ENCODE measurements around the gene LGMN.

The LGMN gene

DNA sequence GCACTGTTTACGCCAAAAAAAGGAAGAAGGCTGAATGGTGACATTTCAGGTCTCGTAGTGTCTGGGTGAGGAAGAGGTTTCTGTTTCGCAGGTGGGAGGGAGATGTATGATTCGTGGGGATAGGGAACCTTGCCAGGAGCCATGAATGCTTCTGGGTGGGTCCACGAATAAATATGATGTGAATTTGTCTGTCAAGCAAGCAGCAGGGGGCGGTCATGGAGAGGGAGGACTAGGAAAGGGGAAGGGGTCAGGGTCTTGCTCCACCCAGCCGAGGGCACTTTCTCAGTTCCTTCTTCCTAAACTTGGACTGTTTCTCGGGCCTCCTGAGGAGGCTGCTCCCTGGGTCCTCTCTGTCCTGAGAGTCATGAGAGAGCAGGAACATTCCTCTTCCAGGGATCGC is 72.5 kb downstream of the LGMN start:
- no peak for DNase-seq (ENCODE audit: low read depth)

DNA sequence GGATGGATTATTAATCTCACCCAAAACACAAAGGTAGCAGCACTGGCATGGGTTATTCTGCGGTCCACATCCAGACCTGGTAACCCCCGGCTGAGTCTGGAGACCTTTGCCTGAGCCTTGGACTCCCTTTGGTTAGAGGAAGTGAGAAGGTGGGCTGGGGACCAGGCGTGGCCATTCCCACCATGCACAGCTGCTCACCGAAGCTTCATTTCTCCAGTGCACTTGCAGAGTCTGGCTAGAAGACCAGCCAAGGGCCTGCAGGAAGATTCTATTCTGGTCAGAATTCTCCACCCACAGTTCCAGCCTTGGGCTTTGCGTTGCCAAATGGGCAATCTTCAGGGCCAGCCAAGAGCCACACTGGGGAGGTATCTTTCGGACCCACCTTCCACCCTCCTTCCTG is 73.0 kb downstream of the LGMN start:
- no peak for DNase-seq (ENCODE audit: low read depth)

DNA sequence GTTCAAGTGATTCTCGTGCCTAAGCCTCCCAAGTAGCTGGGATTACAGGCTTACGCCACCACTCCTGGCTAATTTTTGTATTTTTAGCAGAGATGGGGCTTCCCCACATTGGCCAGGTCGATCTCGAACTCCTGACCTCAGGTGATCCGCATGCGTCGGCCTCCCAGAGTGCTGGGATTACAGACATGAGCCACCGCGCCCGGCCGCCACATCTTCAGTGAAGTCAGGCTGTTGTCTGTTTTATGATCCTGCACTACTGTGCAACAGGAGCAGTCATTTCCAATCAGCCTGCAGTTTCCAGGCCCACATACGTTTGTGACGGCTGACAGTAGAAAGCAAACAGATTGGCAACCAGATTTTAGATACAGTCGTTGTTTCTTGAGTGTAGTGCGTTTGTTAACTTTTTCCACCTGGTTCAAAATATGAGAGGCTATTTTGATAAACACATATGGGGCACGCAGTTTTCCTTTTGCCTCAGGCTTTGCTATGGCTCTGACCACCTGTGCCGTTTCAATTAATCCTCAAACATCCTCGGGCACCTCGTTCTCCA is 74.8 kb downstream of the LGMN start:
- no peak for DNase-seq (ENCODE audit: low read depth)

DNA sequence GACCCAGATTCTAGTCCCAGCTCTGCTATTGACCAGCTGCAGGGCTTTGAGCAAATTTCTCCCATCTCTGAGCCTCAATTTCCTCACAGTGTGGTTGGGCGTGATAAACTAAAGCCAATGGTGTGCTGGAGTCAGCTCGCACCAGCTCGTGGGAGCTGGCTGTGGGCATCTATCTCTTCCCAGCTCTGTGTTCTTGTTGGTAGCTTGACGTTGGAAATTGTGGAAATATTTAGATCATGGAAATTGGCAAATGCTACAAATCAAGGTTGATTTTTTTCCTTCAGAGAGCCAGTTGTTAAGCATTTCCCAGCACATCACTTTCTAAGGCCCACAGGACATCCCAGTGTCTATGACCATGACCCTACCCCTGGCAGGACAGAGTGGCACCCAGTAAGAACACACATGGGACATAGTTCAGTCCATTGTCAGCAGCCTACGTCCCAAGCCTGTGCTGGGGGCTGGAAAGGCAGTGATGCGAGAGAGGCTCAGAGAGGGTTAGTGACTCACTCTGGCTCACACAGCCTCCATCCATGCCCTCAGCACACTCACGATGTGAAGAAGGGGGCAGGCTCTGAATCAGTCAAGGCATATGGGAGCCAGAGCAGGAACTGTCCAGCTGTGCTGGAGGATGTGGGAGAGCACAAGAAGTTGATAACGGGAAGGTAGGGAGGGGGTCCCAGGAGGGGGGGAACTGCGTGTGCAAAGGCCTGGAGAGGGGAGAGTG is 77.6 kb downstream of the LGMN start:
- no peak for DNase-seq (ENCODE audit: low read depth)

DNA sequence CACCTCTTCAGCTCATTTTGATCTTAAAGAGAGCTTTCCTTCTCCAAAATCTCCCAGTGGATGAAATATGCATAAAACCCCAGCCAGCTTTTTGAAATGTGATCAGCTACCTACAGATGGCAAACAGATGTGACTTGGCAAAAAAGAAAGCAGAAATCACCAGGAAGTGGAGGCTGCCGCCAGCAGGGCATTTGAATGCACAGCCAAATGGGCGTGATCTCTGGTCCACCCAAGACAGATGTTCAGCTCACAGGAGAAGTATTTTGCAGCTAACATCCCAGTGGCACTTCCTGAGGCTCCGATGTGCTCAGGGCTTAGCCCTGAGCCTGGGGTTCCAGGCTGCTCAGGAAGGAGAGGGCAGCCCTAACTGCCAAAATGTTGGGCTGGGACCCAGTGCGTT is 78.3 kb downstream of the LGMN start:
- no peak for DNase-seq (ENCODE audit: low read depth)

DNA sequence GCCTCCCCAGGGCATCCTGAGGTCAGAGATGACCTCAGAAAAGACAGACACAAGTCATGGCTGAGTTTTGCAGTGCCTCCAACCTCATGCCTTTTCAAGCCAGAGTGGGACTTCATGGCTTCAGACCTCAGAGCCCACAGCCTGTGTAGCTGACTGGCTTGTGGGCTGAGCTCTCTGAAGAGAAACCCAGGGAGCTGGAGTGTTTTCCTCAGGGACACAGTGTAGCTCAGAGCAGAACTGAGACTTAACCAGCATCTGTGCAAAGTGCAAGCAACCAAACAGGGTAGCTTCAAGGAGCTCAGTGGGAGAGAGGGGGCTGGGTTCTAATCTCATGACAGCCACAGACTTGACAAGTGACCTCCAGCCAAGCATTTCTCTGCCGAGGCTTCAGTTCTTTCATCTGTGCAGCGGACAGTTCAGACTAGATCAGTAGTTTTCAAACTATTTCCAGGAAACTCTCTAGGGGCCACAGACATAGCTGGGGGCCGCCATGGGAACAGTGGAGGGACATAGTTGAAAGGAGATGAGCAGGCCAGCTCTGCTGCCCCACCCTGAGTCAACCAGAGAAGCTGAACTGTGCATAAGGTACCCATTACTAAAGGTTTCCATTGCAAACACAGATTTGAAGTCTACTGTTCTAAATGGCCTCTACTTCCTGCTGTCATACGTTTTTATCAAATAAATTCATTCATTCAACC is 80.0 kb downstream of the LGMN start:
- no peak for DNase-seq (ENCODE audit: low read depth)

DNA sequence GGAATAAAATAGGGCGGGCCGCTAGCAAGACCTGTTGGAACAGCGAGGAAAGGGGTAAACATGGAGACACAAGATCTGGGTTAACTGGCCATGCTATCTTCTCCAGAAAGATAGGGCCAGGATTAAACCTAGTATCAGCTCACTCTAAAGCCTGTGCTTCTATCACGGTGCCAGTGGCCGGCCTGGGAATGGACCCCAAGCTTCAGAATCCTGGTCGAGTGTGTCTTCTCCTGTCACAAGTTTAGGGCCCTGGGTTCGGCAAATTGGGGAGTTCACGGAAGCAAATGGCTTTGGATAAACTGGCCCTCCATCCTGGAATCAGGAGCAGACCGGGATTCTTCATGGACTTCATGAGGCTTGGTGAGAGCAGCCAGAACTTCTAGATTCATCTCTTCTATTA is 82.2 kb downstream of the LGMN start:
- no peak for DNase-seq (ENCODE audit: low read depth)

DNA sequence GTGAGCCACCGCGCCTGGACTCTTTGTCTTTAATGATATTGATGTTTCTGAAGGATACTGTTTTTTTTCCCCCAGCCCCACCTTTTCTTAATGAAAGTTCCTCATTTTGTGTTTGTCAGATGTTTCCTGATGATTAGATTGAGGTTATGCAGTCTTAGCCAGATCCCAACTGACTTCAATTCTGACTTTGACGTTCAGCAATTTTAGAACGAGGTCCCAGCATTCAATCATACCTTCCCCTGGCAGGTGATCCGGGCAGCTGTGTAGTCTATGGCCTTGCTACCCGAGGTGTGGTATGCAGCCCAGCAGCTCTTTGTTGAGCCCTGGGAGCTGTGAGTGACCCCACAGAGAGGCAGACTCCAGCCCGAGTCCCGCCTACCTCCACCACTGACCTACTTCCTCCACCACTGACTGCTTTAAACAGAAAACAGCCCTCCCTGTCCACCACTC is 82.7 kb downstream of the LGMN start:
- DNase-seq (ENCODE audit: low read depth) = no peak

DNA sequence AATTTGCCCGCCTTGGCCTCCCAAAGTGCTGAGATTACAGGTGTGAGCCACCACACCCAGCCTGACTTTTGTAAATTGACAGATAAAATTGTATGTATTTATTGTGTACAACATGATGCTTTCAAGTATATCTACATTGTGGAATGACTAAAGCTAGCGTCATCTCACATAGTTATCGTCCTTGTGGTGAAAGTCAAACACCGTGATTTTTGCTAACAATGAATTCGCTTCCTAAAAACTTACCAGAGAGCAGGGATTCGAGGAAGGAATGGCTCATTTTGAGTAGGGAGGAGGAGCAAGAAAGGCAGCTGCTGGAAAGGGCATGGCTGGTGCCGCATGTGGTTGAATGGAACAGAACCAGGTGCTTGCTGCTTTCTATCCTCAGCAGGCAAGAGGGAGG is 85.4 kb downstream of the LGMN start:
- no peak for DNase-seq (ENCODE audit: low read depth)

DNA sequence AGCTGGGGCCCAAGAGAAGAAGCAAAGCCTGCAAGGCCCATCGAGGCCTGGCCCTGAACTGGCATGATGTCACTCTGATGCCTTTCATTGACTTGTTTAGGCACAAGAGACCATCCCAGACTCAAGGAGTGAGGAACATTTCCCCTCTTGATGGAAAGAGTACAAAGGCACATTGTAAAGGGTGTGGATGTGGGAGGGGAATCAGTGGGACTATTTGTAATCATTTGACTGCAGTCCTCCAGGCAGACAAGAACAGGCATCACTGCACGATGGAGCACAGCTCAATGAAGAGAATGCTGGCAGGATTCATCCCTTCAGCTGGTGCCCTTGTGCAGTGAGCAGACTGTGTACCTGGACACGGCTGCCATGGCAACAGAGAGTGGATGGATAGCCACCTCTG is 87.9 kb downstream of the LGMN start:
- no peak for DNase-seq (ENCODE audit: low read depth)

DNA sequence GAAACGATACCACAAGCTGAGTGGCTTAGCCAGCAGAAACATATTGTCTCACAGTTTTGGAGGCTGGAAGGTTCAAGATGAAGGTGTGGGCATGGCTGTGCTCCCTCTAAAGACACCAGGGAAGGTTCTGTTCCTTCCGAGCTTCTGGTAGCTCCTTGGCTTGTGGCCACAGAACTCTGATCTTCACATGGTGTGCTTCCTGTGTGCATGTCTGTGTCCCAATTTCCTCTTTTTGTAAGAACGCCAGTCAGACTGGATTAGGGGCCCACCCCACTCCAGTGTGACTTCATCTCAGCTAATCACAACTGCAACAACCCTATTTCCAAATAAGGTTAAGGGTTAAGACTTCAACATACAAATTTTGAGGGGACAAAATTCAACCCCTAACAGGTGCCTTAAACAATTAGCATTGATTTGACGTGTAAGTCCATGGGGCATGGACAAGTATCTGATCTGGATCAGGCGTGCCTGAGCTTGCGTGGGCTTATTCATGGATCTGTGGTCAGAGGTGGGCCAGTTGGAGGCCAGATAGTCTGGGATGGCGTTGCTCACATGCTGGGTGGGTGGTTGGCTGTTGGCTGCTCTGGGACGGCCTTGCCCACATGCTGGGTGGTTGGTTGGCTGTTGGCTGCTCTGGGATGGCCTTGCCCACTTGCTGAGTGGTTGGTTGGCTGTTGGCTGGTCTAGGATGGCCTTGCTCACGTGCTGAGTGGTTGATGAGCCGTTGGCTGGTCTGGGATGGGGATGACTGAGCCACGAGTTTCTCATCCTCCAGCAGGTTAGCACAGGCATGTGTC is 88.5 kb downstream of the LGMN start:
- no peak for DNase-seq (ENCODE audit: low read depth)

DNA sequence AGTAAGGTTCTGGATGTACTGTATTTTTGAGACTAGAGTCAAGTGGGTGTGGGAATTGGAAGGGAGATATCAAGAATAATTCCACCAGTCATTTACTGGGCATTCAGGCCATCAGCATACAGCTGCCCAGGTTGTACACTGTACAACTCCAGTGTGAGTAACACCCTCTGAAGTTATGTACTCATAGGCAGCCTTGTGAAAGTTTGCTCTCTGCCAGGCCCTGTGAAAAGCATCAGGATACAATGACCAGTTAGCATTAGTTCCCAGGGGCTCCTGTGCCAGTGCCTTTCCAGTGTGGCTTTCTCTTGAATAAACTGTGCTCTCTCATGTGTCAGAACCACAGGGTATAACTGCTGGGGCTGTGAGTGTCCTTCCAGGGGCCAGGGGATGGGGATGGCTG is 89.7 kb downstream of the LGMN start:
- DNase-seq (ENCODE audit: low read depth) = no peak

DNA sequence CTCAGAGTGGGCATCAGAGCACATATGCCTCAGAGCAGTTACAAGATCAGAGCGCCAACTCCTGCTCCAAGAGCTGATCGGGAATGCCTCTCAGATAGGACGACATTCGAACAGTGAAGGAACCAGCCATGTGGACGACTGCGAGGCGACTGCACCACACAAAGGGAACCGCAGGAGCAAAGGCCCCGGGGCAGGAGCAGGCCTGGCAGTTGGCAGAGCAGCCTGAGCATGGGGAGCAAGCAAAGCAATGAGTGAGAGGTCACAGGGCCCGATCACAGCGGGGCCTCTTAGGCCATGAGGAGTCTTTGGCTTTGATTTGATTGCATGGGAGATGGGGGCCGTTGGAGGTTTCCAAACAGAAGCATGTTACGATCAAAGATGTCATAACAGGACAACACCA is 90.3 kb downstream of the LGMN start:
- no peak for DNase-seq (ENCODE audit: low read depth)

DNA sequence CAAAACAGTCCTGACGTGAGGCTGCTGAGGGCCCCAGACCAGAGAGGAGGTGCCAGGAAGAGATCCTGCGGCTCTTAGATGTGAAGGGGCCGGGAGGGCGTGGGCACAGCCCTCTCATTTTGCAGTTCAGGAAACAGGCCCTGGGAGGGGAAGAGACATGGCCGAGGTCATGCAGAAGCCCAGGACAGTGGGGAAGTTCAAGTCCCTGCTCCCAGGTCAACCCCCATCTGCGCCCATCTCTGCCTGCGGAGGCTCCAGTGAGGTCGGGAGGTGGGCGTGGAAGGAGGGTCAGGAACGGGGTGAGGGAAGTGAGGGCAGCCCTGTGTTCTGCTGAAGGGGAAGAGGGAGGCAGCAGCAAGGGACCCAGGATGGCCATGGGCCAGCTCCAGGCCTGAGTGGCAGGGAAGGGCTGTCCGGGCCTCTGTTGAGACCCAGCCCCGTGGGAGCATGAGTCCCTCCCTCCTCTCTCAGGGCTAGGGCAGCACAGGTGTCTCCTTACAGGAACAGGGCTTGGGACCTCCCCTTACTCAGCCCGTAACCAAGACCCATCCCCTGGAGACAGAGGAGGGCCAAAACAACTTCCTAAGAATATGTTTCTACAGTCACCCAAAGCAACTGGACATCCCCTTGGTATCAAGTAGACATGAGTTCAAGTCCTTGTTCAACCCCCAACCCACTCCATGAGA is 90.8 kb downstream of the LGMN start:
- DNase-seq (ENCODE audit: low read depth) = no peak

DNA sequence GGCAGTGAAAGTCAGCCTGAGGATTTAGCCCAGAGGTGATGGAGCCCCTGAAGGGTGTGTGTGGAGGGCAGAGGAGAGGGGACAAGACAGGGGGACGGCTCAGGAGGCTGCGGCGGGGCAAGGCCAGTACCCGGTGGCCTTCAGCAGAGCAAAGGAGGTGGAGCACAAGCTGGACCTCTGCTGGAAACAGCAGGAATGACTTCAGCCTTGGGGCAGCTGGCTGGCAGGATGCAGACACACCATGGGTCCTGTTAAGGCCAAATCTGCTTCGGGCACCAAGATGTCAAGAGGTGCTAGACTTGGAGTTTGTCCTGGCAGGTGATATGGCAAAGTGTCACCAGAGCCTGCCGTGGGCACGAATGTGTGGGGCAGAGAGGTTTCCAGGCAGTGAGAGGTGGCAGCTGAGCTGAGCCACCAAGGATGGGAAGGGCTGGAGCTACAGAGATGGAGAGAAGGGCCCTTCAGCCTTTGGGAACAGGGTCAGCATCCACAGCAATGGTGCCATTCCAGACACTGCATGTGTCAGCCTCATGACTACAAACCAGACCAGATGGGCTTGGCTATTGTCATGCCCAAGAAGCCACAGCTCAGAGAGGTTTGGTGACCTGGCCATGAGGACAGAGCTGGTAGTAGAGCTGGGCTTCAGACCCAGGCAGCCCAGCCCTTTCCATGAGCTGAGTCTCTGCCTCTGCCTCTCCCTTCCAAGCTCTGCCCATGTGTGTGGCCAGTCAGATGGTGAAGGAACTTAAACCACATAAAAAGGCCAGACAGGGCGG is 91.9 kb downstream of the LGMN start:
- no peak for DNase-seq (ENCODE audit: low read depth)

DNA sequence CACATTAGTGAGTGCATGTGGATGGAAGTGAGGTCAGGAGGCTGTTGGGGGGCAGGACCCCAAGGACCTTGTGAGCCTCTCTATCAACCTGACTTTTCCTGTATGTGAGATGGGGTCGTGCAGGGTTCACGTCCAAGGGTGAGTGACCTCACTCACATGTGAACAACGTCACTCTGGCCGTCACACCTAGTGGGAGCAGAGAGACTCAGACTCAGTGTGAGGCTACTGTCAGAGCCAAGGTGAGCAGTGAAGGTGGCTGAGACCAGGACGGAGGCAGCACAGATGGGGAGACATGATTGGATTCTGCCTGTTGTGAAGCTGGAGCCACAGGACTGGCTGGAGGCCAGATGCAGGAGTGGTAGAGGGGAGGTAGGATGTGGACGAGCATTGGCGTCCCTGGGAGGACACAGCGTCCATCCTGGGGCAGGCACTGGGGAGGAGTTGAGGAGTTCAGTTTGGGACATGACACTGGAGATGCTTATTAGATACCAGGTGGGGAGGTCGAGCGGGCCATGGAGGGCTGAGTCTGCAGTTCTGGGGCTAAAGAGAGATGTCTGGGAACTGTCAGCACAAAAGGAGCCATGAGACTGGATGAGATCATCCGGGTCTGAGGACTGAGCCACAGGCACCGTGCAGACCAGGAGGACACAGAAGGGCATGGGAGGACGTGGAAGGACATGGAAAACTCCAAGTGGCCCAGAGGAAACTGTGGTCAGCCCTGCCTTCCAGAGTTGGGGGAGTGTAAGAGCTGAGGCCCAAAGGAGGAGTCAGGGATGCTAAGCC is 92.8 kb downstream of the LGMN start:
- no peak for DNase-seq (ENCODE audit: low read depth)

DNA sequence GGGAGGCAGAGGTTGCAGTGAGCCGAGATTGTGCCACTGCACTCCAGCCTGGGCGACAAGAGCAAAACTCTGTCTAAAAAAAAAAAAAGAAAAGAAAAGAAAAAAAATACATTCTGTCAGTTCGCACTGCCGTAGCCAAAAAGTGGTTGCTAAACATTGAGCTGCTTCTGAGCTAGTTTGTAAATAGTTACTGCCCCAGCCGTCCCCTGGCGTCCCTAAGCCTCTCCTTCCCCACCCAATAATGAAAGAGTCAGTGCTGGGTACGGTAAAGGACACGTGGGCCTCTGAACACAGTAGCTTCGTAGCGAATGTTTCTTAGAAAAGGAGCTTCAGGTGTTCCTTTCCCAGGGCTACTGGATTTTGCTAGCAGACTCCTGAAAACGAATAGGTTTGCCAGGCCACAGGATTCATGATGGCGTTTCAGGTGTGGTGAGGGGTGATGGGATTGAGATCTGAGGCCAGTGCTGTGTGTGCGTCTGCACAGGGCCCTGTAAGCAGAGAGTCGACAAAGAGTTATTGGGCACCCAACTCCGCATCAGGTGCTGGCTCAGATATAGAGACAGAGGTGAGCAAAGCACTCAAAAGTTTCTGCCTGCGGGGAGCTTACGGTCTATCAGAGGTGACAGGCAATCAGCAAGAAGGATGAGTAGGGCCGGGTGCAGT is 94.1 kb downstream of the LGMN start:
- DNase-seq (ENCODE audit: low read depth) = no peak

All from activated T-cell treated with anti-CD3 and anti-CD28 coated beads for 48 hours (primary cell).